Stimulated activated CD4-positive, alpha-beta T cell treated with anti-CD3 and anti-CD28 coated beads, Interleukin-12 subunit alpha, Interleukin-12 subunit beta, amount 100 ng/mL, for 48 hours (primary cell): ENCODE measurements around the gene BMP2.
A peak's percentile ranks its signal among the peaks of the same experiment; 100 is the strongest.

Source experiments
- DNase-seq, 3 donors: peaks; one replicate each; pipeline ENCODE4 v3.0.0-alpha.2; 2020; ENCODE audit warnings: low read depth in 2 of 3, low spot score in 1 of 3

BMP2 gene

DNA sequence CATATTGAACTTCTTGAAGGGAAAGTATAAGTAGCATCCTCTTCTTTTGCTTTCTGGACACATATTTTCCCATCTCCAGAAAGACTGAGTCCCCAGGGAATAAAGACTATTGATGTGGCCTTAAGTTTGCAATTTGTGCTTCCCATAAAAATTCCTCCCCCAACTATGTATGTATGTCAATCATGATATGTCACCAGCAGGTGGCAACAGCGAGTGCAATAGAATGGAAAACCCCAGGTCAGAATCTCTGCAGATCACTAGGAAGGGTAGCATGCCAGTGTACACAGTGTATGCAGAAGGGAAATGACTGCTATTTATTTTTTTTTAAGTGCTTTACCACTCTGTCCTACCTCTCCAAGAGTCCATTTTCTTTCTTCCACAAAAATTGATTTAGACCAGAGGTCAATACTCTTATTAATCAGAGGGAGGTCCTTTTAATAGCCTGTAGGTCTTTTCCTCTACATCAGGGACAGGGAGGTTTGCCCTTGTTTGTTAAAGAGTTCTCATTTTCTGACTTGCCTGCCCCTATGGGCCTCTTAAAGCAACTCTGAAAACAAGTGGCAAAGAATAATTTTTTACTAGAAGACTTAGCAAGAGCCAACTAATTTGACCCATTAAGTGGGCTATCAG is 61.4 kb downstream of the BMP2 start:
- peak; percentile 3 to 16 (median 16) for DNase-seq

DNA sequence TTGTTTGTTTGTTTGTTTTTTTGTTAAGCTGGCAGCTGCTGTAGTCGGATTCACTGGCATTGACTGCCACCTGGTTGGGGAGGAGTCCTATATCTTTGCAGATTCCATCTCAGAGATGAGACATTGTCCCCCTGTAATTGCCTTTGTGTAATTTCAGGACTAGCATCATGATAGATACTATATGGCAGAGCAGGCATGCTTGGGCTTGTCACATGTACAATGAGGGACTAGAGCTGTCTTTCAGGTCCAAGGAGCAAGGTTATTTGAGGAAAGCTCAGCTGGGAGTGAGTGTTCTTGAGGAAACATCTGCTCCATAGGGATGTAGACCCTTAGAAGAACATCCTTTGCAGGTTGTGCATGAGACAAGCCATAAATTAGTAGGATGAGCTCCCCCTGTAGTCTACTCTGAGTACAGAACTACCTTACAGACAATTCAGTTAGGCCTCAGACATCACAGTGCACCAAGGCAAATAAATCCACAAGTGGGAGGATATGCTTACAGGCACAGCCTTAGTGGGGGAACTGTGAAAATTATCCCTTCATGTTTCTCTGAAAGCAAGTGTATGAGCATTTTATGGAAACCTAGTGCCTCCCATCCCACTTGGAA is 62.1 kb downstream of the BMP2 start:
- DNase-seq = no peak
